HepG2 (cell line): ENCODE results near the gene GSS. TPM values are rescaled to one million over a fixed set of nuclear protein-coding genes. Genes with fewer than 3 reads are reported as not detected.

Experiments
- ATRX ChIP-seq: sonication (generic); formaldehyde crosslinking; IDR thresholded peaks from 2 replicates; pipeline ENCODE4 v1.4.0; 2020; ENCODE audit warnings: missing genetic modification reagents, borderline replicate concordance
- BHLHE40 ChIP-seq: IDR thresholded peaks from 2 replicates; pipeline ENCODE4 v1.6.1; 2011; ENCODE audit warnings: low read length, improper control_type of control experiment
- CBX2 ChIP-seq, 2 experiments: fragments of 200-600 bp in 1 of 2; sonication (generic); formaldehyde crosslinking in 1 of 2; IDR thresholded peaks; 2 replicates each; pipeline versions ENCODE4 v1.7.0 to v1.8.1; 2018 to 2022; ENCODE audit warnings: low read depth in 2 of 2, low read length in 1 of 2, mild to moderate bottlenecking in 1 of 2, missing genetic modification reagents in 1 of 2
- CSRNP1 ChIP-seq: sonication (generic); formaldehyde crosslinking; IDR thresholded peaks from 2 replicates; pipeline ENCODE4 v1.8.1; 2023; ENCODE audit warnings: mild to moderate bottlenecking, missing genetic modification reagents
- EEA1 ChIP-seq: sonication (generic); formaldehyde crosslinking; IDR thresholded peaks from 2 replicates; pipeline ENCODE4 v1.5.1; 2020; ENCODE audit warnings: mild to moderate bottlenecking, missing genetic modification reagents, borderline replicate concordance
- ESRRA ChIP-seq: sonication (generic); formaldehyde crosslinking; IDR thresholded peaks from 2 replicates; pipeline ENCODE4 v1.5.1; 2020; ENCODE audit warnings: mild to moderate bottlenecking, low read depth, missing genetic modification reagents
- FOSL1 ChIP-seq: sonication (generic); formaldehyde crosslinking; IDR thresholded peaks from 2 replicates; pipeline ENCODE4 v1.9.0; 2021; ENCODE audit warnings: missing genetic modification reagents, borderline replicate concordance
- GZF1 ChIP-seq: sonication (generic); formaldehyde crosslinking; IDR thresholded peaks from 2 replicates; pipeline ENCODE4 v1.5.1; 2020; ENCODE audit warnings: mild to moderate bottlenecking, missing genetic modification reagents
- HDAC6 ChIP-seq: fragments of 200-600 bp; sonication (generic); IDR thresholded peaks from 2 replicates; pipeline ENCODE4 v1.7.0; 2017; ENCODE audit warnings: mild to moderate bottlenecking, antibody characterized with exemption, low read length, low read depth
- HES4 ChIP-seq: sonication (generic); formaldehyde crosslinking; IDR thresholded peaks from 2 replicates; pipeline ENCODE4 v1.9.0; 2021; ENCODE audit warnings: mild to moderate bottlenecking, missing genetic modification reagents, borderline replicate concordance
- NCOA5 ChIP-seq: sonication (generic); formaldehyde crosslinking; IDR thresholded peaks from 2 replicates; pipeline ENCODE4 v1.4.0; 2020; ENCODE audit warnings: missing genetic modification reagents
- PHF5A ChIP-seq: IDR thresholded peaks from one replicate; pipeline ENCODE4 v1.6.1; 2018; ENCODE audit warnings: low read depth, missing genetic modification reagents; ENCODE audit not compliant: unreplicated experiment
- RAD21 ChIP-seq: fragments of 450-650 bp; formaldehyde crosslinking; IDR thresholded peaks from 2 replicates; pipeline ENCODE4 v1.5.0; 2020; ENCODE audit warnings: mild to moderate bottlenecking
- RFX5 ChIP-seq: IDR thresholded peaks from 2 replicates; pipeline ENCODE4 v1.6.1; 2011; ENCODE audit warnings: low read depth, low read length, improper control_type of control experiment
- SMAD3 ChIP-seq: sonication (generic); formaldehyde crosslinking; IDR thresholded peaks from 2 replicates; pipeline ENCODE4 v1.4.0; 2020; ENCODE audit warnings: missing genetic modification reagents
- TOE1 ChIP-seq: sonication (generic); formaldehyde crosslinking; IDR thresholded peaks from 2 replicates; pipeline ENCODE4 v1.4.0; 2020; ENCODE audit warnings: mild to moderate bottlenecking, missing genetic modification reagents
- ZKSCAN1 ChIP-seq: fragments of 150-350 bp; IDR thresholded peaks from 2 replicates; pipeline ENCODE4 v1.6.1; 2014; ENCODE audit warnings: low read length
- ZNF160 ChIP-seq: sonication (generic); formaldehyde crosslinking; IDR thresholded peaks from 2 replicates; pipeline ENCODE4 v1.8.0; 2022; ENCODE audit warnings: mild to moderate bottlenecking, inconsistent platforms, missing genetic modification reagents
- ZNF33A ChIP-seq: sonication (generic); formaldehyde crosslinking; IDR thresholded peaks from 2 replicates; pipeline ENCODE4 v1.5.1; 2020; ENCODE audit warnings: missing genetic modification reagents, mild to moderate bottlenecking, moderate library complexity, borderline replicate concordance
- ZNF430 ChIP-seq: sonication (generic); formaldehyde crosslinking; IDR thresholded peaks from 2 replicates; pipeline ENCODE4 v1.9.0; 2021; ENCODE audit warnings: mild to moderate bottlenecking, missing genetic modification reagents
- ZNF441 ChIP-seq: sonication (generic); formaldehyde crosslinking; IDR thresholded peaks from 2 replicates; pipeline ENCODE4 v1.7.0; 2021; ENCODE audit warnings: missing genetic modification reagents, borderline replicate concordance
- ZNF572 ChIP-seq: sonication (generic); formaldehyde crosslinking; IDR thresholded peaks from 2 replicates; pipeline ENCODE4 v1.5.1; 2020; ENCODE audit warnings: mild to moderate bottlenecking, missing genetic modification reagents
- ZNF816 ChIP-seq: sonication (generic); formaldehyde crosslinking; IDR thresholded peaks from 2 replicates; pipeline ENCODE4 v1.8.0; 2022; ENCODE audit warnings: missing genetic modification reagents, mild to moderate bottlenecking, borderline replicate concordance
- ZNF879 ChIP-seq: sonication (generic); formaldehyde crosslinking; IDR thresholded peaks from 2 replicates; pipeline ENCODE4 v1.8.1; 2023; ENCODE audit warnings: missing genetic modification reagents
- polyA plus RNA-seq, 8 experiments: library from polyadenylated mRNA; depleted of rRNA in 3 of 8; stranded (reverse) in 7 of 8; unstranded in 1 of 8; fragments of >200 nt; fragmentation: Illumina TruSeq in 4 of 8; extraction: Trizol in 4 of 8; gene quantifications; 2 replicates each; pipeline versions ENCODE4 v1.2.1 to v1.2.3, GENCODE V29; 2011 to 2016; ENCODE audit warnings: low read depth in 4 of 8, missing spikeins in 1 of 8, mixed read lengths in 1 of 8; ENCODE audit not compliant: insufficient read depth in 1 of 8
- total RNA-seq, 5 experiments: library from RNA; depleted of rRNA; stranded (reverse); fragments of >200 nt; fragmentation: Illumina TruSeq; extraction: Trizol; gene quantifications; 2 replicates each; pipeline ENCODE4 v1.2.3, GENCODE V29; 2016; ENCODE audit warnings: low read depth in 1 of 5
- TF ChIP-seq, protein P1 (sequence below): IDR thresholded peaks from 2 replicates; pipeline ENCODE4 v1.6.1; 2016; ENCODE audit warnings: low read depth
- TF ChIP-seq, protein P2 (sequence below): sonication (generic); formaldehyde crosslinking; conservative IDR thresholded peaks from 2 replicates; pipeline ENCODE4 v1.8.1; 2023; ENCODE audit warnings: missing genetic modification reagents

The GSS gene
- total and polyA plus RNA-seq, 2 of the 13 experiments (the other 11 are each of a cell fraction or from before 2014, with no cell fraction given) = 80.1 to 102 TPM

- TF ChIP-seq GZF1 (CRISPR knock-in tag) (no peak; the same call in 1 of the 2 replicates), EEA1 (peak; percentile 68; the same call in 1 of the 2 replicates), CBX2 (IDR thresholded peaks at IDR 0.05; ENCODE audit: low read depth, low read length) (no peak; the same call in 1 of the 2 replicates), CBX2 (CRISPR knock-in tag; IDR thresholded peaks at IDR 0.05; ENCODE audit: low read depth) (no peak), ESRRA (CRISPR knock-in tag) (peak; percentile 88), ZNF160 (CRISPR knock-in tag) (peak; percentile 88), ZNF430 (CRISPR knock-in tag) (peak; percentile 95), ZNF33A (CRISPR knock-in tag) (no peak), PHF5A (CRISPR knock-in tag) (peak; percentile 99), FOSL1 (CRISPR knock-in tag) (no peak), ZNF441 (CRISPR knock-in tag) (peak; percentile 91), RAD21 (CRISPR knock-in tag) (peak; percentile 75), NCOA5 (CRISPR knock-in tag) (no peak), ZNF816 (CRISPR knock-in tag) (no peak; the same call in 1 of the 2 replicates), ZKSCAN1 (0 out of 2 replicates have a peak, but pooled peaks have one; percentile 33), ATRX (CRISPR knock-in tag) (peak; percentile 90; the same call in 1 of the 2 replicates), ZNF879 (CRISPR knock-in tag) (peak; percentile 80; the same call in 1 of the 2 replicates), BHLHE40 (peak; percentile 89), RFX5 (no peak; the same call in 1 of the 2 replicates), CSRNP1 (peak; percentile 97), TOE1 (CRISPR knock-in tag) (no peak), SMAD3 (CRISPR knock-in tag) (peak; percentile 56; the same call in 1 of the 2 replicates), ZNF572 (no peak; the same call in none of the 2 replicates), HES4 (CRISPR knock-in tag) (peak; percentile 60), HDAC6 (no peak)
- TF ChIP-seq, protein P1, sequence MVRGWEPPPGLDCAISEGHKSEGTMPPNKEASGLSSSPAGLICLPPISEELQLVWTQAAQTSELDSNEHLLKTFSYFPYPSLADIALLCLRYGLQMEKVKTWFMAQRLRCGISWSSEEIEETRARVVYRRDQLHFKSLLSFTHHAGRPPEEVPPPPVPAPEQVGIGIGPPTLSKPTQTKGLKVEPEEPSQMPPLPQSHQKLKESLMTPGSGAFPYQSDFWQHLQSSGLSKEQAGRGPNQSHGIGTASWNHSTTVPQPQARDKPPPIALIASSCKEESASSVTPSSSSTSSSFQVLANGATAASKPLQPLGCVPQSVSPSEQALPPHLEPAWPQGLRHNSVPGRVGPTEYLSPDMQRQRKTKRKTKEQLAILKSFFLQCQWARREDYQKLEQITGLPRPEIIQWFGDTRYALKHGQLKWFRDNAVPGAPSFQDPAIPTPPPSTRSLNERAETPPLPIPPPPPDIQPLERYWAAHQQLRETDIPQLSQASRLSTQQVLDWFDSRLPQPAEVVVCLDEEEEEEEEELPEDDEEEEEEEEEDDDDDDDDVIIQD (CRISPR knock-in tag) = peak; percentile 74
- TF ChIP-seq, protein P2, sequence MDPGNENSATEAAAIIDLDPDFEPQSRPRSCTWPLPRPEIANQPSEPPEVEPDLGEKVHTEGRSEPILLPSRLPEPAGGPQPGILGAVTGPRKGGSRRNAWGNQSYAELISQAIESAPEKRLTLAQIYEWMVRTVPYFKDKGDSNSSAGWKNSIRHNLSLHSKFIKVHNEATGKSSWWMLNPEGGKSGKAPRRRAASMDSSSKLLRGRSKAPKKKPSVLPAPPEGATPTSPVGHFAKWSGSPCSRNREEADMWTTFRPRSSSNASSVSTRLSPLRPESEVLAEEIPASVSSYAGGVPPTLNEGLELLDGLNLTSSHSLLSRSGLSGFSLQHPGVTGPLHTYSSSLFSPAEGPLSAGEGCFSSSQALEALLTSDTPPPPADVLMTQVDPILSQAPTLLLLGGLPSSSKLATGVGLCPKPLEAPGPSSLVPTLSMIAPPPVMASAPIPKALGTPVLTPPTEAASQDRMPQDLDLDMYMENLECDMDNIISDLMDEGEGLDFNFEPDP = peak; percentile 95; the same call in 1 of the 2 replicates
Measured at GRCh38 chr20:34955231-34956040, at the start of gene GSS, which contains the start of gene MYH7B (continued).
